Stimulated activated CD8-positive, alpha-beta memory T cell treated with anti-CD3 and anti-CD28 coated beads, Interleukin-4, amount 100 ng/mL, for 4 hours (primary cell): ENCODE results near the gene HGFAC.

Source experiments
- DNase-seq, 2 donors: peaks; one replicate each; pipeline ENCODE4 v3.0.0-alpha.2; 2020; ENCODE audit warnings: low read depth in 2 of 2, low spot score in 1 of 2

Gene HGFAC

DNA sequence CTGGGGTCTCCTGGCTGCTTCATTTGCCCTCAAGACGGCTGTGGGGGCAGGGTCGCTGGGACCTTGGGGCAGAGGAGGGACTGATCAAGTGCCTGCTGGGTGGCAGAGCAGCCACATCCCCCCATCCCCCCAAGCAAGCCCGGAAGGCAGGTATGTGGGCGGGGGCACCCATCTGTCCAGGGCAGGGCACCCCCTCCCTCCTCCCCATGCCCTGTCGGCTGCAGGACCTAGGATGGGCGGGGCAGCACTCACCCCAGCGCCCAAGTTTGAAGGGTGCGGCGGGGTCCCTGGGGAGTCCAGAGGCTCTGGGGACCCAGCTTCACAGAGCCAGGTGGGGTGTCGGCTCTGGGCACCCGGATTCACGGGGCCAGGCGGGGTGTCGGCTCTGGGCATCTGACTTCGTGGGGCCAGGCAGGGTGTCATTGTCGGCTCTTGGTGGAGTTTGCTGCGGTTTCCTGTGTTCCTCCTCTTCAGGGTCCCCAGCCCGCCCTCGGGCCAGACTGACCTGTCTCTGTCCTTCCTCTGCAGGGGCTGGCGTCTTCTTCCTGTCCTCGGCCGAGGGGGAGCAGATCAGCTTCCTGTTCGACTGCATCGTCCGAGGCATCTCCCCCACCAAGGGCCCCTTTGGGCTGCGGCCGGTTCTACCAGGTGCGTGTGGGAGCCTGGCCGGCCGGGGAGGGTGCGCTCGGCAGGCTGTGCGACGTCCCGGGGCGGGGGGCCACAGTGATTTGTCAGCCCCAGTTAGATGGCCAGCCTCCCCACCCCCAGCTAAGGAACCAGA, 43.4 kb downstream of the HGFAC start:
- no peak for DNase-seq

DNA sequence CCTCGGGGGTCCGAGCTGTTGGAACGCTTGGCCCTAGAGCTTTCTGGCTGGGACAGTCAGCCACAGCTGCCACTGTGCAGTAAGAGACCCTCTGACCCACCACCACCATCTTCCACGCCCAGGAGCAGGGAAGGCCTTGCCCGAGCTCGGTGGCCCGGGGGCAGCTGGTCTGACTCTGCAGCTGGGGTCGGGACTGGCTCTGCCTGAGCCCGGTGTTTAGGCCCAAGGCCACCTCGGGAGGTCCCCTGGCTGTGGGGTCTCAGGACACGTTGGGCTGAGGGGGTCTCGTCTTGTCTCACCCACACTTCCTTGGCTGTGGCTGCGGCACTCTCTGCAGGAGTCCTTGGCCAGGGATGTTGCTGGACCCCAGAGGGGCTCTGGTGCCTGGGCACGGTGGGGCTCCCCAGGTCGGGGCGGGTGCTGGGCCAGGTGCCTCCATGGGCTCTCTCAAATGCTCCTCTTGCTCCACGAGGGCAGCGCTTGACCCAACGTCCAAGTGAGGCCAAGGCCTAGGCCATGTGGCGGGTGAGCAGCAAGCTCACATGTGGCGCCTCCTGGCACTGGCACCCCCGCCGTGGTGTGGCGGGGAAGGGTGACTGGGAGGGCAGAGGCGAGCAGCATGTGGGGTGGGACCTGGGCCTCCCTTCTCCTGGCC, 44.2 kb downstream of the HGFAC start:
- no peak for DNase-seq

DNA sequence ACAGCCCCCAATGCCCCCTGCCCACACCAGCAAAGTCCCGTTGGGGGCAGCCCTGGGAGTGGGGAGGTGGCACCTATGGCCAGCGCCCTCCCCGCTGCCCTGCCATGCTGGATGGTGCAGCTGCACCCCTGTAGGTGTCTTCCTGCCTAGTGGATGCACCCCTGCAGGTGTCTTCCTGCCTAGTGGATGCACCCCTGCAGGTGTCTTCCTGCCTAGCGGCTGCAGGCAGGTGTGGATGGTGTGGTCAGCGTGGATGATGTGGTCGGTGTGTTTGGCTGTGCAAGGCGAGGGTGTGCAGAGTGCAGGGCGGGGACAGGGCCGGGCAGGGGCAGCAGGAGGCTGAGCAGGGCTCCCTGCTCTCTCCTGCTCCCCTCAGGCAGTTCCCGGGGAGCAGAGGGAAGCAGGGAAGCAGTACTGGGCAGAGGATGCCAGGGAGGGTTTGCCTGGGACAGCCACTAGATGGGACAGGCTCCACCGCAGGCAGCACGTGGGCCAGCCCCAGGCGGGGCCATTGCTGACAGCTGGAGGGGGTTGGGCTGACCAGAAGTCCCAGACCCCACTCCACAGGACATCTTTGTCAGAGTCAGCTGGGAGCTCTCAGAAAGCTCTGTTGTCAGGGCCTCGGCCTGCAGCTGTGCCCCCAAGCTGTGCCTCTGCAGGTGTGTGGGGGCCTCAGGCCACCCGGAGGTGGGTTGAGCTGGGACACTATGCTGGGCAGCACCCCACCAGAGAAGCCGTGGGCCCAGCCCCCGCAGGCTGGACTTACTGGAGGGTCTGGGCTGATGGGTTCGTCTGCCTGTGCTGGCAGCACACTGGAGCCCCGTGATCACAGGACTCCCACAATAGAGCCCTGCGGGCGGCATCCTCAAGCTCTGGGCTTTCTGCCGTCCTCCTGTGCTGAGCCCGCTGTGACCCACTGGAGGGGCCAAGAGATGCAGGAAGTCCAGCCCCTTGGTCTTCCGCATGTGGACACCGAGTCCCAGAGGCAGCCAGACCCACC, 45.1 kb downstream of the HGFAC start:
- DNase-seq: no peak

DNA sequence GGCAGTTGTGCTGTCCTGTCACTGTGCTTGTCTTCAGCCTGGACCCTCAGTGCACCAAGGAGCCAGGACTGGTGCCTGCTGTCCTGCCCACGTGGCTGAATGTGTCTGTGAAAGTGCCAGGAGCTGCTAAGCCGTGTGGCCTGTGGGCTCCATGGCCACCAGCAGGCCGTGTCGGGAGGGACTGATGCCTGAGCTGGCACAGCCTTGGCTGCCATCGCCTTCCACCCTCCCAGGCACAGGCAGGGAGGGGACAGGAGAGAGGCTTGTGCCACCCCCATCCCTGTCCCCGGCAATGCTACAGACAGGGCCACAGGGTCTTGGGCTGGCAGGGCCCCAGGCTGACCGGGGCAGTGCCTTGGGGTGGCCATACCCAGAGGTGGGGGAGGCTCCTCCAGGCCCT, 46.1 kb downstream of the HGFAC start:
- DNase-seq: no peak

DNA sequence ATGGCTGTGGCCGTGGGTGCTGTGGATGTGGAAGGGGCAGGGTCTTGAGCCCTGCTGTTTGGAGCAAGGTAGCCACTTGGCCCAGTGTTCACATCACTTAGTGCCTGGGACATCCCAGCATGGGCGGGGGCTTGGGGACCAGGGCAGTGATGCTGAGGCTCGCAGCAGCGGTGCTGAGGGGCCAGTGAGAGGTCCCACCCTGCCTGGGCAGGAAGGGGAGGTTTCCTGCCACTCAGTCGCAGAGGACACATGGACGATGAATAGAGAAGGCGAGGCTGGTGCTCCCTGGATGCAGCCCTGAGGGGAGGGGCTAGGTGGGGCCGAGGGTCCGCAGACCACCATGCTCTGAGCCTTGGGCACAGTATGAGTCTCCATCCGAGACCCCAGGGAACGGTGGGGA, 47.1 kb downstream of the HGFAC start:
- DNase-seq: no peak

DNA sequence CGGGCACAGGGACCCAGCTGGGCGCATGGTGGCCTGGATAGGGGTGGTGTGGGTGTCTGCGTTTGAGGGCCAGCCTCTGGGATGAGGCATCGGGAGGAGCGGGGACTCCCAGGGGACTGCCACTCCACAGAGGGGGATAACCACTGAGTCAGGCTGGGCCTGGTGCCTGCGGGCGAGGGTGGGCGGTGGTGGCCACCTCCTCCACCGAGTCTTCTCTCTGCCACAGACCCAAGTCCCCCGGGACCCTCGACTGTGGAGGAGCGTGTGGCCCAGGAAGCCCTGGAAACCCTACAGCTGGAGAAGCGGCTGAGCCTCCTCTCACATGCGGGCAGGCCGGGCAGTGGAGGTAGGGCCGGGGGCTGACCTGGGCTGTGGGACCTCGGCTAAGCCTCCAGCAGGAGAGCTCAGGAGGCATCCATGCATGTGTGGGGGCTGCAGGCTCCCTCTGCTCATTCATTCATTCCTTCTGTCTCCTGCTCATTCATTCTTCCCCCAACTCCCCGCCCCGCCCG, 47.7 kb downstream of the HGFAC start:
- DNase-seq: no peak

DNA sequence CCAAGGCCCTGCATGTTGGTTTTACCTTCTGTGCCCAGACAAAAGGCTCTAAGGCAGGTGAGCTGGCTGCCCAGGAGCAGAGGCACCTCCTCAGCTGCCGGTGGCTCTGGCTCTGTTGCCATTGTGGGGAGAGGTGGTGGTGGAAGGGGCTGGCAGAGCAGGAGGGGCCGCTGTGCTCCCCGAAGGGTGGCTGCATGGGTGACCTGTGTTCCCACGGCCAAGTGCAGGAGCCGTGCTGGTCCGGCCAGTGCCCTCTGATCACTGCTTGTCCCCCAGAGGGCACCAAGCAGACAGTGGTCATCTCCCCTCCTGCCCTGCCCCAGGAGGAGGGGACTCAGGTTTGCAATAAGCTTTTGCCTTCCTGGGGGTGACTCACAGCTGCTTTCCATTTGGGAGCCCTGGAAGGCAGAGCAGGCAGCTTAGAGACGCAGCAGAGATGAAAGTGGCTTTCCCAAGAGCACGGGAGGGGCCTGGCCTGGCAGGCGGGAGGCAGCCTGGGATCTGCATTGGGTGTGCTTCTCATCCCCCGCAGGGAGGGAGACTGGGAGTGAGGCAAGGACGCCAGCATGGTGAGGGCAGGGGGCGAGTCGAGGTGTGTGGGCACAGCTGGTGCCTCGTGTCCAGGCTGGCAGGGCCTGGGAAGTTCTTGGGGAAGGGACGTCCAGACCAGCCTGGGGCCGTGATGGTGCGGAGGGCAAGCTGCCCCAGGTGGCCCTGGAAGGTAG, 50.1 kb downstream of the HGFAC start:
- DNase-seq: no peak

DNA sequence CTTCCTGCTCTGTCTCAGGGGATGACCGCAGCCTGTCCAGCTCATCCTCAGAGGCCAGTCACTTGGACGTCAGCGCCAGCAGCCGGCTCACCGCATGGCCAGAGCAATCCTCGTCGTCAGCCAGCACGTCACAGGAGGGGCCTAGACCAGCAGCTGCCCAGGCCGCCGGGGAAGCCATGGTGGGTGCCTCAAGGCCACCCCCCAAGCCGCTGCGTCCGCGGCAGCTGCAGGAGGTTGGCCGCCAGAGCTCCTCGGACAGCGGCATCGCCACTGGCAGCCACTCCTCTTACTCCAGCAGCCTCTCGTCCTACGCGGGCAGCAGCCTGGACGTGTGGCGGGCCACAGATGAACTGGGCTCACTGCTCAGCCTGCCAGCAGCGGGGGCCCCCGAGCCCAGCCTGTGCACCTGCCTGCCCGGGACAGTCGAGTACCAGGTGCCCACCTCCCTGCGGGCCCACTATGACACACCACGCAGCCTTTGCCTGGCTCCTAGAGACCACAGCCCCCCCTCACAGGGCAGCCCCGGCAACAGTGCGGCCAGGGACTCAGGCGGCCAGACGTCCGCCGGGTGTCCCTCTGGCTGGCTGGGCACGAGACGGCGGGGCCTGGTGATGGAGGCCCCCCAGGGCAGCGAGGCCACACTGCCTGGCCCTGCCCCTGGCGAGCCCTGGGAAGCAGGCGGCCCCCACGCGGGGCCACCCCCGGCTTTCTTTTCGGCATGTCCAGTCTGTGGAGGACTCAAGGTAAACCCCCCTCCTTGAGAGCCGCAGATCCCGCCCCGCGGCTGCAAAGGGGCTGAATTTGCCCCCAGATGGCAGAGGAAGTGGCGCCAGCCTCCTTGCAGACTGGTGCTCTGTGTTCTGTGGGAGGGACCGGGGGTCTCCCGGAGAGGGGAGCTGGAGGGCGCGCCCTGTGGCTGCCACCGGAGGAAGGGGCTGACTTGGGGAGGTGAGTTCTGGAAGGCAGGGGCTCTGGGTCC, 51.3 kb downstream of the HGFAC start:
- DNase-seq: no peak

DNA sequence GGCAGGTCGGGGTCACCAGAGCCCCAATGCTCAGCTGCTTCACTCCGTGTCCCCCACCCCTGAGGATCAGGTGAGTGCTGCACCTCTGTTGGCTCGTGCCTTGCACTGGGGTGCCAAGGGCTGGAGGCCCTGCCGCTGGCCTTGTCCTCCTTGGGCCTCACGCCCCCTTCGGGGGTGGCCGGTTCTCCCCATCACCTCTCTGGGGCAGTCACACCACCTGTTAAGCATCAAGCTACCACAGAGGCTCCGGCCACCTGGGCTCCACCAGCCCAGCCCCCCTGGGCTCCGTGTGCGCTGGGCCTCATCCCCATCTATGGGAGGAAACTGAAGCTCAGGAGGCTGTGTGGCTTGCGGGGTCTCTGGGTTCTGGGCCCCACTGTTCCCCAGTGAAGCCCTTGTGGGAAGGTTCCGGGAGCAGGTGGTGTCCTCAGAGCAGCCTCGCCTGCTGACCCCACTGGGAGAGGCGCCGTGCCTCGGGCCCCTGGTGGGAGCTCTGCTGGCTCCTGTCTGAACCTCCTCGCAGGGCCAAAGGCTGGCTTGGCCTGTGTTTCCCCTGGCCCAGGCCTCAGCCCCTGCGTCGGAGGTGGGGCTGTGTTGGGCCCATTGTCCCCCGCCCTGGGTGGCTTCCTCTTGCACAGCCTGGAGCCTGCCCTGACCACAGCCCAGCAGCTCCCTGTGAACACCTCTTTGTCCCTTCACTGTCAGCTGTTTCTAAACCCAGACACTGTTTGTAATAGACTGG, 52.1 kb downstream of the HGFAC start:
- DNase-seq: no peak

DNA sequence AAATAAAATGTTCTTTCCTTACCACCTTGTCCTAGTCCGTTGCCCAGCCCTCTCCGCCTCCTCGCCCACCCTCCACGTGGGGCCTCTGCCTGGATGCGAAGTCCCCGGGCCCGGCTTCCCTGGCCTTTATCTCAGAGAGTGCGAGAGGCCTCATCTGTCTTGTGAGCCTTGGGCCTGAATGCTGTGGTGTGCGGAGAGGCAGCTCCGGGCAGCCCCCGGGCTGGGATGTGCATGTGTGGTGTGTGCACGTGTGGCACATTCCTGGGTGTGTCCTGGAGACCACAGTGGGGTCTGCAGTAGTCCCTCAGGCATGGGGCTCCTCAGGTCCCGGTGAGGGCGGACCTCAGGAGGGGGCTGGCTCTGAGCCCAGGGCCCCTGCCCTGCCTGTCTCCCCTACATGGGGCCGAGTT, 52.7 kb downstream of the HGFAC start:
- no peak for DNase-seq

DNA sequence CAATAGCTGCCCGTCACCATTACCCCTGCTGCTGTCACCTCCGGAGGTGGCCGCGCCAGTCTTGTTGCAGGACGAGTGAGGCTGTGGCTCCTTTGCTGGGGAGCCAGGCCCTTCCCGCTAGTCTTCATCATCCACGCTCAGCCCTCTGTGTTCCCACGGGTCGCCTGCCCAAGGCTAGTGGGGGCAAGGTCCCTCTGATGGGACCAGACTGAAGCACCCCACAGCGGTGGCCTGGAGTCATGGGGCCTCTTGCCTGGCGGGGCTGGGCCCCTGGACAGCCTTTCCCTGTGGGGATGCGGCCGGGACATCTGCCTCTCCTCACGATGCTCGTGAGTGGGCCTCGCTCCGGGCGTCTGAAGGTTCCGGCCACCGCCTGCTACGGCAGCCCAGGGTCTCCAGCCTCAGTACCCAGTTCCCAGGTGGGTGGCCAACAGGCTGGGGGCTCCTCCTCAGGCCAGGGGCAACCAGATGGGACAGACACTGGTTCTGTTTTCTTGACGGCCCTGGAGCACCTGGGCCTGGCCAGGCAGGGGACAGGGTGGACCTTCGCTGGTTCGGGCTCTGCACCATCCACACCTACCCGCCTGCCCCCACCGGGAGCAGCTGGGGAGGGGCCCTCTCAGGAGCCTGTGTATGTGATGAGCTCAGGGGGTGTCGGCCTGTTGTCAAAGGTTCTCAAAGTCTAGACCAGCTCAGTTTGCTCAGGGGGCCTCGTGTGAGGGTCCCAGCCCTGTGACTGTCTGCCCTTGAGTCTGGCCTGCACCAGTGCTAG, 53.6 kb downstream of the HGFAC start:
- DNase-seq: no peak

DNA sequence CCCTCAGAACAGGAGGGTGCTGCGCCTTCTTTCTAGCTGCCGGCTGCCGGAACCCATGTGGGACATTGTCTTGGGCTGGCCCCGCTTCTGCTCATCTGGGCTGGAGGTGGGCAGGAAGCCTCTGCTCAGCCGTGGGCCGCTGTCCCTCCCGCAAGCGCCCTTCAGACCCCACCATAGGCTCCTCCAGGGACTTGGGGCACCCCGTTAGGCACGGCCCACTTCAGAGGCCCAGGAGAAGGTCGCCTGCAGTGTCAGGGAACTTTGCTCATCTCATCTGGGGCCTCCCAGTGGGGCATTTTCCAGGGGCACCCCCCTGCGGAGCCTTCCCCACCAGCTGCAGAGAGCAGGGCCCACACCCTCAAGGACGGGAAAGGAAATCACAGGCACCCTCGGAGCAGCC, 54.3 kb downstream of the HGFAC start:
- DNase-seq: no peak

DNA sequence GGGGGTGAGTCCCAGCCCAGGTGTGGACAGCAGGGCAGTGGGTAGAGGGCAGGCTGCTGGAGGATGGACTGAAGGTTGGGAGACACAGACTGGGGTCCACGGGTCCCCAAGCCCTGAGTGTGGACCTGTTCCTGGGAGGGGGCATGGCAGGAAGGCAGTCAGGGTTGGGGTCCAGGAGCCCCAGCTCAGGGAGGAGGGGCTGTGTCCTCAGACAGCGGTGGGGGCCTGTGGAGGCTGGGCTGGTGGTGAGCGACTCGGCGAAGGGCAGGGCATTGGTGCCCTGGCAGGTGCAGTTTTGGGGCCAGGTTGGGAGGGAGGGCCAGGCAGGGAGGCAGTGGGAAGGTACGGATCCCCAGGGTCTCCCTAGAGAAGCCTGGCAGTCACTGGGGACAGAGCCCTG, 55.3 kb downstream of the HGFAC start:
- DNase-seq: no peak

DNA sequence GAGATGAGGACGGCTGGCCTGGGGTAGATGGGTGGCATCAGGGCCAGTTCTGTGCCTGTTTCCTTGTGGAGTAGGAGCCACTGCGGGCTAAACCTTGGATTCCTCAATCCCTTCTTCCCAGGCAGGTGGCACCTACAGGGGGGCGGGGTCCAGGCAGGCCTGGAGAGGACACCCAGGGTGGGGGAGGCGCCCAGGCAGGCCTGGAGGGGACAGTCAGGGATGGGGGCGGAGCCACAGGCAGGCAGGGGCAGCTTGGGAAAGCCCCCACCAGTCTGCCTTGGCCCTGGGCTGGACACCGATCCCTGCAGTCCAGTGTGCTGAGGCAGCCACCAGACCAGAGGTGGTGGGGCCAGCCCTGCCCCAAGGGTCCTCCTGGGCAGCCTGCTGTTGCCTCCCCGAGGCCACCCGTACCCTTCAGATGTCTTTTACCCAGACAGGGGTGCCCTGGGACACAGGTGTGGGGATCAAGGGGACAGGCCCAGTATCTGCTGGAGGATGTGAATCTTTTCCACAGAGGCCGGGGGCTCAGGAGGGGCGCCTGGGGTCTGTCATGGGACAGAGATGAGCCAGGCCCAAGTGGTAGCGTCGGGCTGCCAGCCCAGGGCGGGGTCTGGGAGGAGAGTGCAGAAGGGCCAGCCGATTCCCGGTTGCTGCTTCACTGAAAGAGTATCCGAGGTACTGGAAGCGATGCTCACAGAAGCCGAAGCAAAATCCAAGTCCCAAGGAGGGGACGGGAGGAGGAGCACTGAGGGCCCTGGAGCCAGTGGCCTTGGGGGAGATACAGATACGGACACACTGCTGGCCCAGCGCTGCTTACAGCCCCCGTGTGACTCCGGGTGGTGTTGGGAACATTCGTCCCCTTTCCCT, 56.0 kb downstream of the HGFAC start:
- no peak for DNase-seq

DNA sequence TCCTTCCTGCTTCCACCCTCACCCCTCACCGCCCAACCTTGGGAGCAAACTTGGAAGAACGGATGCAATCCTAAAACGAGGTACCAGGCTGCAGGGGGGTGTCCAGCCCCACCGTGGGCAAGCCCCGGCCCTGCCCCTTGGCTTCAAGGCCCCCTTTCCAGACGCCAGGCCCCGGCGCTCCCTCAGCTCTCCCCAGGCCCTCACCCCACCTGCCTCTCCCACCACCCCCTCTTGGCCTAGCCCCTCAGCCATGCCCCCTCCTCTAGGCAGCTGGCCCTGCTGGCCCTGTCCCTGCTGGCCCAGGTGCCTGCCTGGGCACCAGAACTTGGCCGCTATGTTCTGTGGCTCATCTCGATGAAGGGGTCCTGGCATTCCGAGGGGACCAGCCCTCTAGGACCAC, 56.6 kb downstream of the HGFAC start:
- DNase-seq: no peak
